ACC112 (cell line): ENCODE measurements around the gene GEMIN5.
A peak's percentile ranks its signal among the peaks of the same experiment; 100 is the strongest.

ENCODE experiments used
- H2AFZ ChIP-seq: fragments of 200-600 bp; sonication (generic); one replicate; pipeline ENCODE4 v1.6.0; 2017; ENCODE audit warnings: antibody characterized with exemption, low read length; ENCODE audit not compliant: unreplicated experiment
- H3K27ac ChIP-seq: fragments of 200-600 bp; sonication (generic); 2 replicates; pipeline ENCODE4 v1.5.1; 2014; ENCODE audit warnings: low read depth, mild to moderate bottlenecking, antibody characterized with exemption, low read length, moderate library complexity
- H3K27me3 ChIP-seq: fragments of 200-600 bp; sonication (generic); 2 replicates; pipeline ENCODE4 v1.6.1; 2014; ENCODE audit warnings: mild to moderate bottlenecking, antibody characterized with exemption, low read length, moderate library complexity, mixed read lengths; ENCODE audit not compliant: insufficient read depth
- H3K36me3 ChIP-seq: fragments of 200-600 bp; sonication (generic); 2 replicates; pipeline ENCODE4 v1.6.1; 2016; ENCODE audit warnings: mild to moderate bottlenecking, antibody characterized with exemption, low read length, moderate library complexity, mixed read lengths; ENCODE audit not compliant: insufficient read depth
- H3K4me1 ChIP-seq: fragments of 200-600 bp; sonication (generic); one replicate; pipeline ENCODE4 v1.6.1; 2016; ENCODE audit warnings: low read length, mixed read lengths; ENCODE audit not compliant: insufficient read depth, unreplicated experiment, control insufficient read depth
- H3K4me3 ChIP-seq: fragments of 200-600 bp; sonication (generic); 2 replicates; pipeline ENCODE4 v1.5.1; 2014; ENCODE audit warnings: mild to moderate bottlenecking, low read depth, low read length
- H3K79me2 ChIP-seq: fragments of 200-600 bp; sonication (generic); one replicate; pipeline ENCODE4 v1.6.0; 2016; ENCODE audit warnings: low read length; ENCODE audit not compliant: control insufficient read depth, unreplicated experiment, insufficient read depth

The GEMIN5 gene

DNA sequence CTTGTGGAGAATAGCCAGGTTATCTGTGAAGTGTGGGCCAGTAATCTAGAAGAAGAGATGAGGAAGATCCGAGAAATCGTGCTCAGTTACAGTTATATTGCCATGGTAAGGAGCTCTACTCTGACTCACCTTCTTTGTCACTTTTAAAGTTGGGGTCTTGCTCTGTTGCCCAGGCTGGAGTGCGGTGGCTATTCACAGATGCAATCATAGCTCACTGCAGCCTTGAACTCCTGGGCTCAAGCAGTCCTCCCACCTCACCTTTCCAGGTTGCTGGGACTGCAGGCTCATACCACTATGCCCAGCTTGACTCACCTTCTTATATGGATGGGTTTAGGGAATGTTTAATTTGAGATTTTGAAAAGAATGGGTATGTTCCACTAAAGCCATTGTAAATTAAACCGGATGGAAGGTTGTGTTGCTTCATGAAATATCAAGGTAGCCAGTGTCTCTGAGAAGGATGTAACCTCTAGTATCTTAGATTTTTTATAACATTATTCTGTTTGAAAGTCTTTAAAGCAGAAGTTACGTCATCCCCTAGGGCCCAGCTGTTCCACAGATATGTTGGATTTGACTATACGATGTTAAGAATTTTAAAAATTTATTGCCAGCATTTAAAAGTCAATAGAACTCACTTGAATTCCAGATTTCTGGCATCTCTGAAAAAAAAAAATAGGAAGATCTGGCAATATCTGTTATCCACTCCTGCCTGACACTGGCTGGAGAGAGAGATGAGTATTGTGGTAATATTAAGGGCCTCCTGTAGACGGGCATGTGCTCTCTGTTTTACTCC lies 74.5 kb downstream of the GEMIN5 start:
- Histone ChIP-seq H3K27me3 (no peaks in the 10 kb centered on the region), H3K4me1 (peaks cover 14% of the 10 kb centered on the region), H3K27ac (no peak overlapping the region), H3K4me3 (no peak overlapping the region), H2AFZ (no peak overlapping the region), H3K79me2 (peaks cover 73% of the 10 kb centered on the region), H3K36me3 (peaks cover 18% of the 10 kb centered on the region)

DNA sequence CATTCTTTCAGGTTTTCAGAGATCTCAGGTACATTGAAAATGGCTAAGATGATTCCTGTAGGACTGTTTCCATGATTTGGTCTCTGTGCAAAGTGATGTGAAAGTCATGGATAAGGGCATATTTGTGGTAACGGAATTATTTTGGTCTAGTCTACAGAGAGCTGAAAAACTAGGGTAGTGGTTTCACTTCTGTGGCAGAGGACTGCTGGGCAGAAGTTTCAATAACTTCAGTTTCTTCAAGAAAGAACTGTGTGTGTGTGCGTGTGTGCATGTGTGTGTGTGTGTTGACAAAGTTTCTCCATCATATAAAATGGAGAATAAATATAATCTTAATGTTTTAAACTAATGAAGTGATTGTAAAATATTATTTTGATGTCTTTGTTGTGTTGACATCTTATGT lies 75.2 kb downstream of the GEMIN5 start:
- peaks cover 74% of the 10 kb centered on the region for H3K79me2 ChIP-seq
- H3K36me3 ChIP-seq = peaks cover 18% of the 10 kb centered on the region
- peaks cover 14% of the 10 kb centered on the region for H3K4me1 ChIP-seq
- no peak overlapping the region for H2AFZ ChIP-seq
- no peak overlapping the region for H3K4me3 ChIP-seq
- H3K27me3 ChIP-seq = no peaks in the 10 kb centered on the region
- no peak overlapping the region for H3K27ac ChIP-seq

DNA sequence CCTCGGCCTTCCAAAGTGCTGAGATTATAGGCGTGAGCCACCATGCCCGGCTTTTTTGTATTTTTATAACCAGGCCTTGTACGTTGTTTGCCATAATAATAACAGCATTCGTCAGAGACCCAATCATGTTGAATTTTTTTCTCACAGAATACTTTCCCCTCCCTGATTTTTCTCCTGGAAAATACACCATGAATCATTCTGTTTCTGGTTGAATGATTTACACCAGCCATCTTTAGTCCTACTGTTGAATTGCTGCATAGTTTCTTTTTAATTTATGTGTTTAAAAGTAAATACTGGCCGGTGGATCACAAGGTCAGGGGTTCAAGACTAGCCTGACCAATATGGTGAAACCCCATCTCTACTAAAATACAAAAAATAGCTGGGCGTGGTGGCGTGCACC lies 76.1 kb downstream of the GEMIN5 start:
- H3K27me3 ChIP-seq = no peaks in the 10 kb centered on the region
- no peak overlapping the region for H2AFZ ChIP-seq
- peaks cover 18% of the 10 kb centered on the region for H3K36me3 ChIP-seq
- no peak overlapping the region for H3K4me3 ChIP-seq
- H3K79me2 ChIP-seq = peaks cover 74% of the 10 kb centered on the region
- H3K27ac ChIP-seq = no peak overlapping the region
- H3K4me1 ChIP-seq = peaks cover 15% of the 10 kb centered on the region

DNA sequence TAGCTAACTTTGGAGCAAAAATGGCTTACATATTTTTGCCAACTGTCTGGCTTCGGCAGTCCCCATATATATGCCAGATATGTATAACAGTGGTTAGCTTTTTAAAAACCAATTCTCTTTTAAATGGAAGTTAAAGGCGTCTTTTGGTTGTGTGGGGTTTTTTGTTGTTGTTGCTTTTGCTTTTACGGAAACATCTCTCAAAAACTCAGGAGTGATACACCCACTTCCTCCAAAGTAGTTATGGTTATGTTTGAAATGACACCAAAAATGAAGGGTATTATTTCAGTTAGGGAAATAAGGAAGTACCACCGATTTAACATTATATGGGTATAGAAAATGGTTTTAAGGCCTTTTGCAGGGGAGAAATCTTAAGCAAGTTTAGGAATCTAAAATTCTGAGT lies 77.2 kb downstream of the GEMIN5 start:
- peak overlapping the region; percentile 97 for H3K4me3 ChIP-seq
- no peak overlapping the region for H2AFZ ChIP-seq
- peaks cover 20% of the 10 kb centered on the region for H3K4me1 ChIP-seq
- no peak overlapping the region for H3K27ac ChIP-seq
- H3K36me3 ChIP-seq = peaks cover 17% of the 10 kb centered on the region
- peaks cover 73% of the 10 kb centered on the region for H3K79me2 ChIP-seq
- no peaks in the 10 kb centered on the region for H3K27me3 ChIP-seq

DNA sequence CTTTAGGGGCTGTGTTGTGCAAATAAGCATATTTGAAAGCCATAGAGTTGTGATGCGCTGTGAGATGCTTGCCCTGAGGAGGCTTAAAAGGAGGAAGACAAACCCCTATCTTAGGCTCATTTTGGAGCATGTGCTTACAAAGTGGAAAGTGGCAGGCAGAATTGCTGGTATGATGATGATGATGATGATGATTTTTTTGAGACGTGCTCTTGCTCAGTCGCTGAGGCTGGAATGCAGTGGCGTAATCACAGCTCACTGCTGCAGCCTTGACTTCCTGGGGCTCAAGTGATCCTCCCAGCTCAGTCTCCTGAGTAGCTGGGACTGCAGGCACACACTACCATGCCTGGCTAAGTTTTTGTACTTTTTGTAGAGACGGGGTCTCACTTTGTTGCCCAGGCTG lies 77.9 kb downstream of the GEMIN5 start:
- Histone ChIP-seq H3K4me3 (peak overlapping the region; percentile 97), H3K27me3 (no peaks in the 10 kb centered on the region), H3K27ac (peak overlapping the region; percentile 100), H3K36me3 (peaks cover 13% of the 10 kb centered on the region), H3K4me1 (peaks cover 20% of the 10 kb centered on the region), H3K79me2 (peaks cover 67% of the 10 kb centered on the region), H2AFZ (no peak overlapping the region)

DNA sequence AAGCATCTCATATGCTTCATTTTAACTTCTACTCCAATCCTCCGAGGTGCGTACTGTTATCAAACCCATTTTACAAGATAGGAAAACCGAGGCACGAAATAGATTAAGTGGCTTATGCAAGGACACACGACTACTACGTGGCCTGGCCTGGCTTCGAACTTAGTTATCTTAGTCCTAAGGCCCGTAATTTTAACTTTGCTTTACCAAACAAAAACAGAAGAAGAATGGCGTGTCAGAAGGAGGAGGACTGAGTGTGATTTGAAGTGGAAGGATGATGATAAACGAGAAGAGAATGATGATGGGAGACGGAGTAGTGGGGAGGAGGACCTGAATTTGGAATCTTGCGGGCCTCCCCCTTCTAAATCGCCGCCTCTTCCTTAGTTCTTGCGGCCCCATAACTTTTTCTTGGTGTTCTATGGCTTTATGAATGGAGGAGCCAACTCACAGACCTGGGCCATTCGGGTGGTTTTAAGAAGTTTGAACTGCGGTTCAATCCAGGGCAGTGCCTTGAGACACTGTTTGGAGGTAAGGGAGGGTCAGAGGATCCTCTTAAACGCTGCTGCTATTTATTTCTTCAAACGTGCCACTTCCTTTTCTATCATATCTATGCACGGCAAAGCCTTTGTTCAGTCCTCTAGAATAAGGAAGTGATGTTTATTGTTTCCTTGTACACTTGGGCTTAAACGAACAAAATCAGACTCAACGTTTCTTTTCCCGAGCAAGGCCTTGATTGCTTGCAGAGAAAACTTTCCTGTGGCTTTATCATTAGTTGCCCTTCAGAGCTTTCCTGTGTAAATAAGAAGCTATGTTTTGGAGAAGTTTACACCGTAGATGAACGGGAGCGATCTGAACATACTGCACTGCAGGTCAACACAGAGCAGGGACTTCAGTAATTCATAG lies 78.8 kb downstream of the GEMIN5 start:
- no peaks in the 10 kb centered on the region for H3K27me3 ChIP-seq
- H3K27ac ChIP-seq = peak overlapping the region; percentile 100
- H2AFZ ChIP-seq = peak overlapping the region; percentile 57
- H3K79me2 ChIP-seq = peaks cover 58% of the 10 kb centered on the region
- peak overlapping the region; percentile 97 for H3K4me3 ChIP-seq
- H3K4me1 ChIP-seq = peaks cover 20% of the 10 kb centered on the region
- H3K36me3 ChIP-seq = peaks cover 10% of the 10 kb centered on the region; the same call in 1 of the 2 replicates

DNA sequence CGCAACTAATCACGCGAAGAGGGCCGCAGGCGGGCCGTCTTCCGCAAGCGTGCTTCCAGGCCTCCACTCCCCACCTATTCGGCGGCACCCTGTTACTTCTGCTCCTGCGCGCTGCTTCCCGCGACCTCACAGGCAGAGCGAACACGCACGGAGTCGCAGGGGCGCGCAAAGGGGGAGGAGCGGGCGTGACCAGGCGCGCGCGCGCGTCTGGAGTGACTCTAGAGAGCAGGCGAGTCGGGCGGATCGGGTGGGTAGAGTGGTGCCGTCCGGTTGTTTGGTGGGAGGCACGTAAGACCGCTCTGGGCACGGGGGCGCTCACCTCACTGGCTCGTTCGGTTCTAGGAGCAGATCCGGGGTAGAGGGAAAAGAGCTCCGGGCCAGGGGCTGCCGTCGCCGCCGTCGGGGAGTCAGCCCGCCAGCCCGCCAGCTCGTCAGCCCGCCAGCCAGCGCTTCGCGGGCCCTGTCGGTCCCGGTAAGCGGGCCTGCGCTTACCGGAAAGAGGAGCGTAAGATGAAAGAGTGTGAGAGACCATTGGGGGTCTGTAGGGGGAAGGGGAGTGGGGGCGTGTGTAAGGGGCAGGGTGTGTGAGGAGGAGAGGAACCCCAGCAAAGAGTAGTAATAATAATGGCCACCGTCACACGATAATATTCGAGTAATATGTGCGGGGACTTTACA lies 79.6 kb downstream of the GEMIN5 start, which contains the start of gene CNOT8:
TSS of gene CNOT8 (plus strand) at position 331 of the 675 bp plus-strand sequence. CDS start 4,652 bp downstream, outside the sequence.
- Histone ChIP-seq H3K4me1 (peaks cover 20% of the 10 kb centered on the region), H3K27ac (peak within 1 kb of the TSS; percentile 100), H3K4me3 (peak within 1 kb of the TSS; percentile 97), H2AFZ (peak within 1 kb of the TSS; percentile 95), H3K36me3 (peaks cover 5% of the 10 kb centered on the region; the same call in 1 of the 2 replicates), H3K27me3 (no peaks in the 10 kb centered on the region), H3K79me2 (peaks cover 50% of the 10 kb centered on the region)

DNA sequence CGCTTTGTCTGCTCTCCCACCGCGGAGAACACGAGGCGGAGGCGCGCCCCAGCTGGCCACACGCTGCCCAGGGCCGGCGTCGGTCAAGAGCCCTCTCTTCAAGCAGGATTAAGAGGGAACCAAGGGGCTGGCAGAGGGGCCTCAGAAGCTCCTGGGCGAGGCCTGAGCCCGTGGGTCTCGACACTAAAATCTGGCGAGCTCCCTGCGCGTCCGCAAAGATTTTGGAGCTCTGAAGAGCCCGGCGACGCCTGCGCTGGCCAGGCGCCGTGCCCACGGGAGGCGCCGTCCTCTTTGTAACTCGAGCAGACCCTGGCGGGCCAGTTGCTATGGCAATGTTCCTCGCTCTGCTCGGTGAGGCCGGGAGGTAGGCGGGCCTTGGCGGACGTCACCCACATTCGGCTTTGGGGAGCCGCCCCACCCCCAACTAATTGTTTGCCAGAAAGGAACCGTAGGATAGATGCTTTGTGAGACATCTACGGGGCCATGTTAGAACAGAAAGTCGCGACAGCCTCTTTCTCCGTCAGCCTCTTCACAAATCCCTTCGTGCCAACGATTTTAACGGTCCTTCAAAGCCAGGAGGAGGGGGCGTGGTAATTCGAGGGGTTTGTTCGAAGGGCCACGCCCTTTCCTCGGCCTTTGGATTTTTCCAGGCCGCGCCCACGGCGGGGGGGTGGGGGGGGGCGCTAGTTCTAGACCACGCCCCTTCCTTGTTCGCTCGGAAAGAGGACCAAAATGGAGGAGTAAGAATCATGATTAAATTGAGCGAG lies 80.3 kb downstream of the GEMIN5 start:
- Histone ChIP-seq H3K79me2 (peaks cover 43% of the 10 kb centered on the region), H2AFZ (peak overlapping the region; percentile 95), H3K27me3 (no peaks in the 10 kb centered on the region), H3K36me3 (no peaks in the 10 kb centered on the region), H3K27ac (peak overlapping the region; percentile 100), H3K4me3 (peak overlapping the region; percentile 97), H3K4me1 (peaks cover 20% of the 10 kb centered on the region)

DNA sequence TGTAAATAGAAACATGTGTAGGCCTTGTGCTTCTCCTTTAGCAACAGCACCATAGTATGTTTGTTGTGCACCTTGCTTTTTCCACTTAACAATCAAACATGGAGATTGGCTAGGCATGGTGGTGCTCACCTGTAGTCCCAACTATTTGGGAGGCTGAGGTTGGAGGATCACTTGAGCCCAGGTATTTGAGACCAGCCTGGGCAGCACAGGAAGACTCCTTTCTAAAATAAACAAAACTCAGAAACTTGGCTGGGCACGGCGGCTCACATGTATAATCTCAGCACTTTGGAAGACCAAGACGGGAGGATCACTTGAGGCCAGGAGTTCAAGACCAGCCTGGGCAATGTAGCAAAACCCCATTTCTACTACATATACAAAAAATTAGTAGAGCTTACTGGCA lies 86.7 kb downstream of the GEMIN5 start:
- Histone ChIP-seq H3K79me2 (no peaks in the 10 kb centered on the region), H3K4me3 (no peak overlapping the region), H3K27ac (no peak overlapping the region), H3K36me3 (no peaks in the 10 kb centered on the region), H3K4me1 (peaks cover 14% of the 10 kb centered on the region), H3K27me3 (no peaks in the 10 kb centered on the region), H2AFZ (no peak overlapping the region)
